ENCODE results near the gene RPRD2. TPM values are rescaled to one million over a fixed set of nuclear protein-coding genes. Genes with fewer than 3 reads are reported as not detected.
A peak's percentile ranks its signal among the peaks of the same experiment; 100 is the strongest.

Gene RPRD2
- polyA plus RNA-seq, 1 donor (not counting 4 experiments of a cell fraction or from before 2014, with no cell fraction given) = 9.1 TPM

DNA sequence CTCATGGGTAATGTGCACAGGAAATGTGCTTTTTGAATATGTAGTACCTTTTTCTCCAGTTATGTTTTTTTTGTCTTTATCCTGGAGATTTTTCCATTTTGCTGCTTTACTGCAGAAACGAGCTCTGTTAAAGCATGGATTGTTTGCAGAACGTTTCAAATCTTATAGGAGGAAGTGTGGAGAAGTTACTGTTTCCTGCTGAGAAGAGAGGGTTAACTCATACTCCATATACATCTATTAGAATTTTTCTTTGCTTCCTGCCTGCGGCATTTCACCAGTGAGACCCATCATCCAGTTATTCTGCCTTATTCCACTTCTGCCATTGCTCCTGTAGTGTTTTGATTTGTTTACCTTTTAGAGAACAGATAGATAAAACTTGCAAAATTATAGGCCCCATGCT, 2.0 kb downstream of the RPRD2 start:
- DNase-seq (ENCODE audit: low read depth, low spot score) (no peak), FAIRE-seq (no peak)
- H3K27ac ChIP-seq (ENCODE audit: control insufficient read depth, insufficient read depth, low read length) = peak overlapping the region; percentile 98
- peaks cover 58% of the 10 kb centered on the region for H3K79me2 ChIP-seq (ENCODE audit: control insufficient read depth, insufficient read depth, low read length)
- peak overlapping the region; percentile 76 for H3K4me2 ChIP-seq (ENCODE audit: control insufficient read depth, extremely low read depth, insufficient read depth, low read depth, low read length)
- H3K27me3 ChIP-seq (ENCODE audit: control insufficient read depth, extremely low read depth, insufficient read depth, low read length) = no peaks in the 10 kb centered on the region
- dilution Hi-C loops (cut with MboI; ENCODE audit: extremely low pct_ligation_motif_present, low sequenced_read_pairs) = no loop called here
- H3K9ac ChIP-seq (ENCODE audit: control insufficient read depth, extremely low read depth, insufficient read depth, low read length) = peak overlapping the region; percentile 92
- no peaks in the 10 kb centered on the region for H4K20me1 ChIP-seq (ENCODE audit: control insufficient read depth, extremely low read depth, insufficient read depth, low read length)
- H3K4me1 ChIP-seq (ENCODE audit: control insufficient read depth, extremely low read depth, insufficient read depth, low read length) = peaks cover 10% of the 10 kb centered on the region
- no peaks in the 10 kb centered on the region for H3K9me3 ChIP-seq (ENCODE audit: control insufficient read depth, low read depth, low read length)
- H3K36me3 ChIP-seq (ENCODE audit: control insufficient read depth in 2 of 2, extremely low read depth in 1 of 2, insufficient read depth in 2 of 2, low read length in 2 of 2) = no peaks in the 10 kb centered on the region
- no peaks in the 10 kb centered on the region for H3K9me1 ChIP-seq (ENCODE audit: control insufficient read depth, extremely low read depth, insufficient read depth, low read length)
- peak overlapping the region; percentile 12 for H2AFZ ChIP-seq (ENCODE audit: control insufficient read depth, low read length)
- peak overlapping the region; percentile 65 to 87 (median 76) for H3K4me3 ChIP-seq (ENCODE audit: control insufficient read depth in 2 of 3, extremely low read depth in 1 of 3, insufficient read depth in 2 of 3, low read depth in 1 of 3, low read length in 3 of 3)
- TF ChIP-seq EZH2 (IDR thresholded peaks at IDR 0.05; ENCODE audit: low read length) = no peak
- TF ChIP-seq, protein P1, sequence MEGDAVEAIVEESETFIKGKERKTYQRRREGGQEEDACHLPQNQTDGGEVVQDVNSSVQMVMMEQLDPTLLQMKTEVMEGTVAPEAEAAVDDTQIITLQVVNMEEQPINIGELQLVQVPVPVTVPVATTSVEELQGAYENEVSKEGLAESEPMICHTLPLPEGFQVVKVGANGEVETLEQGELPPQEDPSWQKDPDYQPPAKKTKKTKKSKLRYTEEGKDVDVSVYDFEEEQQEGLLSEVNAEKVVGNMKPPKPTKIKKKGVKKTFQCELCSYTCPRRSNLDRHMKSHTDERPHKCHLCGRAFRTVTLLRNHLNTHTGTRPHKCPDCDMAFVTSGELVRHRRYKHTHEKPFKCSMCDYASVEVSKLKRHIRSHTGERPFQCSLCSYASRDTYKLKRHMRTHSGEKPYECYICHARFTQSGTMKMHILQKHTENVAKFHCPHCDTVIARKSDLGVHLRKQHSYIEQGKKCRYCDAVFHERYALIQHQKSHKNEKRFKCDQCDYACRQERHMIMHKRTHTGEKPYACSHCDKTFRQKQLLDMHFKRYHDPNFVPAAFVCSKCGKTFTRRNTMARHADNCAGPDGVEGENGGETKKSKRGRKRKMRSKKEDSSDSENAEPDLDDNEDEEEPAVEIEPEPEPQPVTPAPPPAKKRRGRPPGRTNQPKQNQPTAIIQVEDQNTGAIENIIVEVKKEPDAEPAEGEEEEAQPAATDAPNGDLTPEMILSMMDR (optimal IDR thresholded peaks at IDR 0.05 in 1 of 3, IDR thresholded peaks at IDR 0.05 in 1 of 3, conservative IDR thresholded peaks at IDR 0.05 in 1 of 3; ENCODE audit: extremely low read depth in 1 of 3, insufficient read depth in 2 of 3, low read length in 3 of 3) = no peak

DNA sequence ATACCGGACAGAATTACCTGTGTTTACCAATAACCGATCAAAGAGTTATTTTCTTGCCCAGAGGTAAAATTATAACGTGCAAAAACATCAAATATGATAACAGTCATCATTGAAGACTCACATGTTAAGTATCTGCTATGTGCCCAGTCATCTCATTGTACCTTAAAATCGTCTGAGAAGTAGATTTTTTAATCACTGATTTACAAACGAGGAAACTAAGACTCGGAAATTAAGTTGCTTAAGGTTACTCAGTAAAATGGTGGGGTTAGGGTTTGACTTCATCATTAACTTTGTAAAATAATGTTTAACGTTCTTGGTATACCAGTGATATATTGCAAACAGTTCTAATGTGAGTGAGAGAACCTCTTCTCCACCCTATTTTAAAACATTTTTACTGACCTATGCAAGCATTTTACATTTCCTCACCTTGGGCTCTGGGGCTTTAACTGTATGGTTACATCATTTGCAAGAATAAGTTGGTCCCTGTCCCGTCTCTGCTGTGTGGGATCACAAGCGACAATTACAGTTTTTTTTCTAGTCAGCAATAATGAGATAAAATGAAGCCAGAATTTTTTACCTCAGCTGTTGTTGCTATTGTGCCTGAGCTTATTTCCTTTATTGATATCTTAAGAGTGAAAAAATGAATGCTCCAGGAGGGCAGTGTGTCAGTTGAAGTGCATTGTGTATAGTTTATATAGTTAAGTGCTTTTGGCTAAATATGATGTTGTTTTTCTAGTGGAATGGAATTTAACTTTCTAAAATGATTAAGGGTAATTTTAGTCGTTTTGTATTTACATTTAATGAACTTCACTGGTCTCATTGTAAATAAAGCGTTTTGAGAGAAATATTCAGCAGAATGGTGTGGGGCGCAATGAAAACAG, 2.7 kb downstream of the RPRD2 start:
- no peak for DNase-seq (ENCODE audit: low read depth, low spot score)
- no peak overlapping the region for H2AFZ ChIP-seq (ENCODE audit: control insufficient read depth, low read length)
- peak overlapping the region; percentile 98 for H3K27ac ChIP-seq (ENCODE audit: control insufficient read depth, insufficient read depth, low read length)
- peak overlapping the region; percentile 76 for H3K4me2 ChIP-seq (ENCODE audit: control insufficient read depth, extremely low read depth, insufficient read depth, low read depth, low read length)
- no peak for TF ChIP-seq EZH2 (IDR thresholded peaks at IDR 0.05; ENCODE audit: low read length)
- TF ChIP-seq, protein P1 (optimal IDR thresholded peaks at IDR 0.05 in 1 of 3, IDR thresholded peaks at IDR 0.05 in 1 of 3, conservative IDR thresholded peaks at IDR 0.05 in 1 of 3; ENCODE audit: extremely low read depth in 1 of 3, insufficient read depth in 2 of 3, low read length in 3 of 3) = no peak
- no peaks in the 10 kb centered on the region for H3K9me1 ChIP-seq (ENCODE audit: control insufficient read depth, extremely low read depth, insufficient read depth, low read length)
- dilution Hi-C loops (cut with MboI; ENCODE audit: extremely low pct_ligation_motif_present, low sequenced_read_pairs) = no loop called here
- peak overlapping the region; percentile 65 to 87 (median 76) for H3K4me3 ChIP-seq (ENCODE audit: control insufficient read depth in 2 of 3, extremely low read depth in 1 of 3, insufficient read depth in 2 of 3, low read depth in 1 of 3, low read length in 3 of 3)
- H3K36me3 ChIP-seq (ENCODE audit: control insufficient read depth in 2 of 2, extremely low read depth in 1 of 2, insufficient read depth in 2 of 2, low read length in 2 of 2) = no peaks in the 10 kb centered on the region
- H4K20me1 ChIP-seq (ENCODE audit: control insufficient read depth, extremely low read depth, insufficient read depth, low read length) = no peaks in the 10 kb centered on the region
- H3K9me3 ChIP-seq (ENCODE audit: control insufficient read depth, low read depth, low read length) = no peaks in the 10 kb centered on the region
- peaks cover 65% of the 10 kb centered on the region for H3K79me2 ChIP-seq (ENCODE audit: control insufficient read depth, insufficient read depth, low read length)
- peaks cover 10% of the 10 kb centered on the region for H3K4me1 ChIP-seq (ENCODE audit: control insufficient read depth, extremely low read depth, insufficient read depth, low read length)
- peak overlapping the region; percentile 92 for H3K9ac ChIP-seq (ENCODE audit: control insufficient read depth, extremely low read depth, insufficient read depth, low read length)
- FAIRE-seq = no peak
- H3K27me3 ChIP-seq (ENCODE audit: control insufficient read depth, extremely low read depth, insufficient read depth, low read length) = no peaks in the 10 kb centered on the region

Data from keratinocyte (primary cell).